HUDEP-2 (cell line): ENCODE data around the gene RIT2.
"Not testable (repeated sequence)": the region's sequence is repeated elsewhere in the genome, so short reads cannot be mapped to it uniquely, and the experiment has no call there.

Source experiments
- DNase-seq, 76 experiments: peaks; one replicate each; lab custom pipeline; 2025; ENCODE audit not compliant: unreplicated experiment in 76 of 76; lab: John Stamatoyannopoulos, UW

The RIT2 gene

DNA sequence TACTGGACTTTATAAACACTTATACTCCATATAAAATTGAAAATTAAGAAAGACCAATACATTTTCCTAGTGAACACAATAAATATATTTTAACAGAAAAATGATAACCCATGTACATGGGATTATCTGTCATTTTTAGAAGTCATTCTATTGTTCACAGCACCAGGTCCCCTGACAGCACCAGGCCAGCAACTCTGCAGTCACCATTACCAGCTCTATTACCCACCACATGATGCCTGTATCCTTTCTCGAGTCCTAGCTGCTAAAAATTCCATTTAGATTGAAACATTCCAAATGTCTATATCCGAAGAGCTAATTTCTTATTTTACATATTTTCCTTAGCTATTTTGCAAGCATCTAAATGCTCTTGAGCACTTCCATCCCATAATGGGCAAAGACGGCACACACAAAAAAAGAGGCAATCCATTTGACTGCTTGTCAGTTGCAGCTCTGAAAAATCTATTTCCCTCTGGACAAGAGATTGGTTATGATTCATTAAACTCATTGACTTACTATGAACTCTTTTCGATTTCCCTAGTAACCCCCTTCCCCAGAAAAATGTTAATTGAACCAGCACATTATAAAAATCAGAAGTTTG is 336.9 kb downstream of the RIT2 start:
- DNase-seq: no peak

DNA sequence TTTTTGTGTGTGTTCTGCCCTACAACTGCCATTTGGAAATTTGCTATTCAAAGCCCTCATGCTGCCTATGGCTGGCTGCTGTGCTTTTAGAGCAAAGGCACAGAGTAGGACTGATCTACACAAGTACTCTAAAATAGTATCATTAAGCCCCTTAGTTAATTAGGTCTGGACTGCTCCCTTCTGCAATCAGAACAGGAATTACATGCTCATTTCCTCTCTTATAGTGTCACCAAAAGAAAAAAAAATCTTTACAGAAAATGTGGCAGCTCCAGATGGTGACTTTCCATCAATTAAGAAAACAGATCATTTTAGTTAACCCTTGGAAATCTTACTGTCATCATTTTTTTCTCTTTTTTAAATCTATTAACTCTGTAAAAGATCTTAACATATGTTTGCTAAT is 337.5 kb downstream of the RIT2 start:
- DNase-seq: no peak

DNA sequence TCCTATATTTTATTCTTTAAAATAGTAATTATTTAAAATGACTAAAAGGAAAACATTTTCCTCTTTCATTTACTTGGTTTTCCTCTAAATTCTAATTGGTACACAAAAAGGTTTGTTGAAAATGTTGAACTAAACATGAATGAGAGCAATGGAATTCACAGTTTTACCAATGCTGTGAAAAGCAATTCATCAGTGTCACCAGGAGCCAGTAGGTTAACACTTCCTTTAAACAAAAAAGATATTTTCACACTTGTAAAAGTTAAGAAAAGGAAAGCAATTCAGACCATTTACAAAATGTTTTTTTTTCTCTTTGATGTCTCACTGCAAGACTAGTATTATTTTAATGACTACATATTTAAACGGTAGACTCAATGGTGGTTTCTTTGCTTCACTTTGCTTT is 341.6 kb downstream of the RIT2 start:
- DNase-seq: no peak

DNA sequence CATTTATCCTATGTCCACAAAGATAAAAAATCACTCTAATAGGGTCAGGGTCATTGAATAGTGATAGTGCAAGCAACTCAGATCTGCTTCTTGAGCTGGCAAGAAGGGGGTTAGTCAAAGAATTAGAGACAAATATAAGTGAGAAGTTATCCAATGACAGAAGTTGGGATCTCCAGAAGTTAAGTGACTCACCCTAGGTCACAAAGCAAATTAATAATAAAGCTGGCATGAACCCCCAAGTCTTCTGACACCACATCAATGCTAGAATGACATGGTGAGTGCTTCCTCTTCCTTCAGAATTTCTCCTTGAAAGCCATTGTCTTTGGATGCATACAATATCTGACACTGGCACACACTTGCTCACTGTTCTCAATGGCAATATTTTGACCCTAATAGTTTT is 343.5 kb downstream of the RIT2 start:
- DNase-seq: no peak

DNA sequence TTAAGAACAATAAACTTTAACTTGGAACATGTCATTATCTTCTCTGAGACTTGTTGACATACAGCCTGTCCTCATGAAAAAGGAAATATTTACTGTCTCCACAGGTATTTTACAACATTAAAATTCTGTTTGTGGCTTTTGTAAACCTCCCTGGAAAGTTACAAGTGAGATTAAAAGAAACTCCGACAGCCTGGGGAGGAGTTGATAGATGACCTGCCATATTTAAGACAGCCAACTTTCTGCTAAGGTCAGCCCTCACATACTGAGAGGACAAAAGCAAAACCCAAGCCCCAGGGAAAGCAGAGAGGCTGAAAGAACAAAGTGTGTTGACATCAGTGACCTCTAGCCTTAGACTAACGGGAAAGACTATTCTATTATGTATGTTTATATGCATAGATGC is 350.2 kb downstream of the RIT2 start:
- no peak for DNase-seq

DNA sequence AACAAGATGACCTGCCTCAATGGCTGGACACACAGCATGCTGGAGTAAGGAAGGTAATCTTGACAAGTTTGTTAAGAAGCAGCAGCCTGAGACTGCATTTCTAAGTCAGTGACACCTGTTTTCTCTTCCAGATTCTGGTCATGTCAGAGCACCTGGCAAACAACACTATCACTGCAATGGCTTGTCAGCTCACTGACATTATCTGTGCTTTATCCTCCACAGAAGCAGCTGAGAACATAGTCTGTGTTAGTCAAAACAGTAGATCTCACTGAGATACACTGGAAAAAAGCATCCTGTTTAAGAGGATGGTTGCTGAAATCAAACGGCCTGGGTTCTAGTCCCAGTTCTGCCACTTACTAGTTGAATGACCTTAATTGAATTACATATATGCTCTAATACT is 355.2 kb downstream of the RIT2 start:
- no peak for DNase-seq

DNA sequence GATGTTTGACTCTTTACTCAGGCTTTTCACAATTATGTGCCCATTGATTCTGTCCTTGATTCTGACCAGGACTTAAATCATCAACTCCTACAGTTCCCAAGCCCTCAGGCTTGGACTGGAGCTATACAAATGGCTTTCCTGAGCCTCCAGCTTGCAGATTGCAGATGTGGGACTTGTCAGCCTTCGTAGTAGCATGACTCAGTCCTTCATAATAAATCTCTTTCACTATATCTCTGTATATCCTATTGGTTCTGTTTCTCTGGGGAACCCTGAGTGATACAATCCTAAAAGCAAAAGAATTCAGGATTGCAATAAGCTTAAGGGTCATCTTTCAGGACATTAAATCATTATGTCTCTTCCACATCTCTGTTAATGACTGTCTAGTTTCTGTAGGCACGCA is 356.6 kb downstream of the RIT2 start:
- DNase-seq: no peak

DNA sequence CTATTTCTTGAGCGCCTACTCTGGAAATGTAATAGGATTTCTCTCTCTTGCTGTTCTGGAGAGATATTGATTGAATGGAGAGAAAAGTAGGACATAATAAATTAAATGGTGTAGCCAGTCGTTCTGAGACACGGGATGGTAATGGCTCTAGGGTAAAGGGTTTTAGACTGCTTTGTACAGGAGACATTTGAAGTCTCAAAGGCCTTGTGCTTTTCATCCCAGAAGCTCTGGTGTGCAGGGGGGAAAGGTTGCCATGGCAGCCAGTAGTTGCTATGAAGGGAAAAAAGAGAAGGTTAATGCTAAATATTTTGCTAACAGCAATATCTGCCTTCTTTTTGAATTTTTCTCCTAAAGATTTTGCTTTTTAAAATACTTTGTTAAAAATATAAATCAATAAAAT is 359.3 kb downstream of the RIT2 start:
- DNase-seq: no peak

DNA sequence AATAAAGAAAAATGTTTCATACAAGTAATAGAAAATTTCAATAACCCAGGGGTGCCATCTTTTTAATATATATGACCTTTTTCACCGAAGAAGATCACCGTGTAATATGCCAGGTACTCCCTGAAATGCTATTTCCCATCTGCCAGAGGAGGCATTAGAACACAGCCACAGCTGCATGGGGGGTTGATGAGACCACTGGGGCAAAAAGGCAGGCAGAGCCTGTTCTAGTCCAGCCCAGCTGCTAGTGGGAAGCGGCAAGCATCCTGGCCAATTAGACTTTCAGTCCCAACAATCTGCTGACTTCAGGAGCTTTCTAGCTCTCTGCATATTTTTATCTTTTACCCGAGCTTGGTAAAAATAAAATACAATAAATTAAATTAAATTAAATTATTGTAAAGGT is 362.6 kb downstream of the RIT2 start:
- DNase-seq: no peak

DNA sequence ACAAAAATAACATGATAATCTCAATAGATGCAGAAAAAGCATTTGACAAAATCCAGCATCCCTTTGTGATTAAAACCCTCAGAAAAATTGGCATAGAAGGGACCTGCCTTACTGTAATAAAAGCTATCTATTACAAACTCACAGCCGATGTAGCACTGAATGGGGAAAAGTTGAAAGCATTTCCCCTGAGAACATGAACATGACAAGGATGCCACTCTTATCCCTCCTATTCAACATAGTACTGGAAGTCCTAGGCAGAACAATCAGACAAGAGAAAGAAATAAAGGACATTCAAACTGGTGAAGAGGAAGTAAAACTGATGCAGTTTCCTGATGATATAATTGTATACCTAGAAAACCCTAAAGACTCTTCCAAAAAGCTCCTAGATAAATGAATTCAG is 368.7 kb downstream of the RIT2 start:
- no peak for DNase-seq

DNA sequence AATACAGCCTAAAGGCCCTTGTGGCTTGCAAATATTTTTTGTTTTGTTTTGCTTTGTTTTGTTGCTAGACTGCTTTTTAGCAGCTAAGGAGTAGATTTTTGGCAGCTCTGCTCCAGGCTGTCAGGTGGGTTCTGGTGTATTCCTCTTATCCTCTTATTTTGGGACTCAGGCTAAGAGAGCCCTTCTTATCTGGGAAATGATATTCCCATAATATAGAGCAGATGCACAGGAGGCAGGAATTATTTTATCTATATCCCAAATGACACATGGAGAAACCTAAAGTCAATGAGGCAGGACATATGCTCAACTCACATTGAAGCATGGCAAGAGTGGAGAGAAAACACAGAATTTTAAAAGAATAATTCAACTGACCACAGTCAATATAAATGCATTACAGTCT is 369.6 kb downstream of the RIT2 start:
- no peak for DNase-seq

DNA sequence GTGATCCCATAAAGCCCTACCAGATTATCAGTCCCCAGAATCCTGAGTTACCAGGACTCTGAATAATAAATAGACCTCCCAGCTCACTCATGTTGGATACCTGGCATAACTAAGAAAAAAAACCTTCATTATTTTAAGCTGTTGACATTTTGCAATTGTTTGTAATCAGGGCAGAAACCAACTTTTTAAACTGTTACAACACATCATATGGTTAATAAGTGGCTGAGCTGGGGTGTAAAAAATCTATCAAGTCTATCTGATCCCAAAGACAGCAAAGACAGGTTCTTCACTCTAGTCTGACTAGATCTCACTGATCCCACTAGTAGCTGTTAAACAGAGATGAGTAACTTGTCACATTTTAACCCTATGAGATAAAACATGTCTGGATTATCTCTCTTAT is 370.3 kb downstream of the RIT2 start:
- DNase-seq: no peak

DNA sequence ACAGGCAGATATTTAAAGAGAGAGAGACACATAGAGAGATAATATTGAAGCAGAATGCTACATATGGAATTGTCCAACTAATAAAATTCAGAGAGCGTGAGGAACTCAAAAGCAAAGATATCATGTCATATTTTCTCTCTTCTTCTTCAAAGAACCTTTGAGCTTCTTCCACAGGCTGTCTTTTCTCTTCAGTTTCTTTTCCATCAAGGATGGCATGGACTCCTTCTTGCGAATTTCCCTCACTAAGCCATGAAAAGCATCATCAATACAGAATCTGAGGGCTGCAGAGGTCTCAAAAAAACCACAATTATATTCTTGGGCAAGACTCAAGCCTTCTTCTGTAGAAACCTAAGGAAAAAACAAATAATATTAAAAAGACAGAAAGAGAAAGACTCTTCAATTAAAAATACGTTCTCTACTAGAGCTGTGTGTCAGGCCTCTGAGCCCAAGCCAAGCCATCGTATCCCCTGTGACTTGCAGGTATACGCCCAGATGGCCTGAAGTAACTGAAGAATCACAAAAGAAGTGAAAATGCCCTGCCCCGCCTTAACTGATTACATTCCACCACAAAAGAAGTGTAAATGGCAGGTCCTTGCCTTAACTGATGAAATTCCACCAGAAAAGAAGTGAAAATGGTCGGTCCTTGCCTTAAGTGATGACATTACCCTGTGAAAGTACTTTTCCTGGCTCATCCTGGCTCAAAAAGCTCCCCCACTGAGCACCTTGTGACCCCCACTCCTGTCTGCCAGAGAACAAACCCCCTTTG is 371.9 kb downstream of the RIT2 start:
- no peak for DNase-seq

DNA sequence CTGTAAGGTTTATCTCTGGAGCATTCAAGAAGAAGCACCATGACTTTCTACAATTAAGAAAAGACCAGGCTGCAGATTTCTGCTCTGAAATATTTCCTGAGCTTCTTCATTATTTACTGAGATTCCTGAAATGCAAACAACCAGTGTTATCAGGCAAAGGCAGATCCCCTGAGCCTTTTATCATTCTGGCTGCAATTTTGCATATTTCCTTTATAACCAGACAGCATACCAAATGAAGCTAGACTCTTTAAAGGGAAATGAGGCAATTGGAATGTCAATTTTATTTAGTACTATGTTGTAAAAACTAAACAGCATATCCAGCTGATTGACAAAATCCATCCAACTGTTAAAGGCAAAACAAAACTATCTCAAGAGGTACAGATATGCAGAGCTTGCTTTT is 372.5 kb downstream of the RIT2 start:
- no peak for DNase-seq

DNA sequence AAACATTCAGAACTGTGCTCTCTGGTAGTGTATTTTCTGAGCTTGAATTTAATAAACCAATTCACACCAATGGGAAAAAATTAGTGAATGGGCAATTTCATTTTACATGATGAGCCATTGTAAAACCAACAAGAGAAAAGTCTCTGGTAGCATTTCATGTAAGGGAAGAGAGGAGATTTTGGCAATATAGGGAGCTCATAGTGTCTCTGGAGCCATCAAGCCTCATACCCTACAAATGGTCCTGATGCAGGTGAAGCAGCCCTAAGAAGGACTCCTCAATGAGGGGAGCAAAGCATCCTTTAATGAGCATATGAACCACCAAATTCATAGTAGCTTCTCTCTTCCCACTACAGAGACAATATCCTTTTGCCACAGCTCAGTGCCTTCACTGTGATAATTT is 373.0 kb downstream of the RIT2 start:
- DNase-seq: no peak

DNA sequence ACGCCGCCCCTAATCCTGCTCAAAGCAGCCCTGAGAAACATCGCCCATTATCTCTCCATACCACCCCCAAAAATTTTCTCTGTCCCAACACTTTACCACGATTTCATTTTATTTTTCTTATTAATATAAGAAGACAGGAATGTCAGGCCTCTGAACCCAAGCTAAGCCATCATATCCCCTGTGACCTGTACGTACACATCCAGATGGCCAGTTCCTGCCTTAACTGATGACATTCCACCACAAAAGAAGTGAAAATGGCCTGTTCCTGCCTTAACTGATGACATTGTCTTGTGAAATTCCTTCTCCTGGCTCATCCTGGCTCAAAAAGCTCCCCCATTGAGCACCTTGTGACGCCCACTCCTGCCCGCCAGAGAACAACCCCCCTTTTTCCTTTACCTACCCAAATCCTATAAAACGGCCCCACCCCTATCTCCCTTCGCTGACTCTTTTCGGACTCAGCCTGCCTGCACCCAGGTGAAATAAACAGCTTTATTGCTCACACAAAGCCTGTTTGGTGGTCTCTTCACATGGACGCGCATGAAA is 373.6 kb downstream of the RIT2 start:
- not testable (repeated sequence) for DNase-seq

DNA sequence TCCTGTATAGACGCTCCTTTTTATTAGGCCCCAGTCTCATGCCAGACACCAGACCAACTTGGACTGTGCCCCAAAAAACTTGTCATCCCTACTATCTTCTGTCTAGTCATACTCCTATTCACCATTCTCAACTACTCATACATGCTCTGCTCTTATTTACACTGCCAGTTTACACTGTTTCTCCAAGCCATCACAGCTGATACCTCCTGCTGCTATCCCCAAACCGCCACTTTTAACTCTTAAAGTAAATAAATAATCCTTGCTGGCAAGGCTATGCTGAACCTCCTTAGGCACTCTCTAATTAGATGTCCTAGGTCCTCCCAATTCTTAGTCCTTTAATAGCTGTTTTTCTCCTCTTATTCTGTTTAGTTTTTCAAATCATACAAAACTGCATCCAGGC is 374.2 kb downstream of the RIT2 start:
- not testable (repeated sequence) for DNase-seq

DNA sequence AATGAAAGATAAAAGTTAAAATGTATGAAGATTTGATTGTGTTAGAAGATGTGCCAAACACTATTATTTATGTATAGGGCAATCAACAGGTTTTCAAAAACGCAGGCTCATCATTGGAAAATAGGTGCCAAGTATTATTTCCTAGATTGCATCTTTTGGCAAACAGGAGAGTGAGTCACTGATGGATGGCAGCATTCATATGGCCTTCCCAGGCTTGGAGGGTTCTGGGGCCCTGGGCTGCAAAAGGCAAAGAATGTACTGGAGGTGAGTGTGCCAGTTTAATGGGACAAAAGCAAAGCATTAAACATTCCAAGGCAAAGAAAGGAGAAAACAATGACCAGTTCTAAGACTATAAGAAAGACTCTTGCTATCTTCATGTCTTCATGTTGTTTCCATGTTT is 379.4 kb downstream of the RIT2 start:
- DNase-seq: no peak

DNA sequence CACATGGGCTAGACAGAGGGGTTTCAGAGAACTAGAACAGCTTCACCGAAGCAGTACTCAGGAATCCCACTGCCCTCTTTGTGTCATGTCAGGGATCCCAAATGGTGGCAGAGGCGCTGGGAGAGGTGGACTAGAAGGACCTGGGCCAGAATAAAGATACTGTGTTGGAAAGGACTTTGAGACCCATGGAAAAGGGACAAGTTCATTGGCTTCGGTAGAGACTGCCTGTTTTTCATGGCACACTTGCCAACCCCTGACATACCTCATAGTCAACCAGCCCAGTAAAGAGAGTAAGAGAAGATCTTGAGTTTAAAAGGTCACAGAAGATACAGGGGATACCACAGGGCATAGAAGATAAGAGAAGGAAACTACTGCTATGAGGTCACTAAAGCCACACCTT is 381.0 kb downstream of the RIT2 start:
- no peak for DNase-seq

DNA sequence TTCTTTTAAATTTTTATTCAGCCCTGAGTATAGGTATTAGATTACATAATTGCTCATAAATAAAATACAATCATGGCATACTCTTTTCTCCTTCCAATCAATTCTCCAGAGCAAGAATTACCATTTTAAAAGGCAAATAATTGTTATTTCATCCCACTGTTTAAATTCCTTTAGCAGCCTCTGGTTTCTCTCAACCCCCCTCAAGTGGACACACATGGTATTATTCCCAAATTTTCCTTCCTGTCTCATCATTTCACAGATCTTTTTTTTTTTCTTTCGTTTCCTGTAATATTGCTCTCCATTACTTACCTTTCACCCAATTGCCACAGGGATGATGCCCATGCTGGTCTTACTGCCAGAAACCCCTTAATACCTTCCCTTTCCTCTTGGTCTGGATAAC is 385.2 kb downstream of the RIT2 start:
- no peak for DNase-seq

DNA sequence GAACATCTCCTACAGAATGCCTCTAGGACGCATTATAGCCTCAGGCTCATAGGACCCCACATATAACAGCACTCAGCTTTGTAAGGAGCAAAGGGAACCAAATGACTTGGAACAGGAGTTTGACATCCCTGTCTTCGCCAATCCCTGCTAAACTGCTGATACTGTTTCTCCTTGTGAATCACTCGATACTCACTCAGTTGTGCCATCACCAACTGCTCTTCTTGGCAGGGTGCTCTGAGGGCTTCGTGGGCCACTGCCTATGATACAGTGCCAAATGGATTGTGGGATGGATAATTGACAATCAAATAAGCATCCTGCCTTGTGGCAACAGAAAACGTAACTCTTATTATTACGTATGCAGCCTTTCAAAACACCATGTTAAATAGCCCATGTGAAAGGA is 396.3 kb downstream of the RIT2 start:
- no peak for DNase-seq

DNA sequence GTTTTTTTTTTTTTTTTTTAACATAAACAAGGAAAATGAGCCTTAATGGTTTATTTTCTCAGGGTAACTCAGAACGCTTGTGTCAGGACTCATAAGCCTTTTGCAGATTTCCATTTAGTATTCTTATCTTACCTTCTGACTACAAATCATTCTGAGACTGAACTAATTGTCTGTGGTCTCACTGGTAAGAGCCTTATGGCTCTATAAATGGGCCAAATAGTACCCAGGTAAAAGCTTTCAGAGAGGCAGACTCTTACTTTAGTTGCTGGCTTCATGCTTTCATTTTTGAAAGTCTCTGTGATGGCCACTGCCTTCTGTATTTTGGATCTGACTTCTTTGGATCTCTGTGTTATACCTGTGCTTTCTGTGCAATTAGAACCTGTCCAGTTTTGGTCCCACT is 403.4 kb downstream of the RIT2 start:
- DNase-seq: no peak

DNA sequence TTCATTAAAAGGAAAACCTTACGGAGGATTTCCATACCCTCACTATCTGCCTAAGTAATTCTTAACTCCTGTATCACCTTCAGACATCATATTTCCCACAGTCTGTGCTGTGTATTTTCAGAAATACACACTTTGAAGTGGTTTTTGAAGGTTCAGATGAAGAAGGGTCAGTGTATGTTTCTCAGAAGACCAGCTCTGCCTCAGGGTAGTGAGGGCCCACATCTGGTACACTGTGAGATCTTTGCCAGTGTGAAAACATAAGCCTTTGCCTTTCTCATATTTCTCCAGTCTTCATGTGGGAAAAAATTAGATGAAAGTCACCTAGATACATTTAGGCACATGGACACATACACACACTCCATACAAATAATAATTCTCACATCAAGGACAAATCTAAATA is 408.4 kb downstream of the RIT2 start:
- no peak for DNase-seq
